ENCODE data around the gene PITHD1. TPM values are rescaled to one million over a fixed set of nuclear protein-coding genes. Genes with fewer than 3 reads are reported as not detected.

Gene PITHD1
- total RNA-seq, 2 experiments from 2014 or later: 110 to 111 TPM

DNA sequence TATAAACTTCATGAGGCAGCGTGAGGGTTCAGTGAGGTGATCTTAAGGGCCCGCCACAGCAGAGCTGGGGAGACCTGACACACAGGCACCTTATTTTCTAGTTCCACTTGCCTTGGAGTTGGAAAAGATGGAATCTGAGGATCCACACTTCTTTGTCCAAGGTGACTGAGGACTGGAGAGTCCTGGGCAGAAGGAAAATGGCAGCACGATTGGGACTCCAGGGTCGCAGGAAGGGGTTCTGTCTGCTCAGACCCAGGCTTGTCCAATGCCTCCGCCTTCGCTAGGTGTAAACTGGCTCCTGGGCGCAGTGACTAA lies 21.0 kb downstream of the PITHD1 start:
- peaks cover 14% of the 10 kb centered on the region for H3K4me1 Mint-ChIP-seq (ENCODE audit: low read depth)
- peak overlapping the region; percentile 97 for H3K4me3 Mint-ChIP-seq
- CTCF ChIA-PET: interaction anchor here (3.2 to 4.3 kb wide), 2 partner anchors 11 to 27 kb away, joined by 12 to 13 read pairs; no protein-coding TSS in a partner anchor
- no peak for DNase-seq
- H3K27ac Mint-ChIP-seq: peak overlapping the region; percentile 72
- Histone ChIP-seq H3K27me3 (ENCODE audit: control insufficient read depth in 1 of 2, insufficient read depth in 2 of 2, low read length in 2 of 2) (no peaks in the 10 kb centered on the region), H3K27ac (ENCODE audit: low read depth in 1 of 2, low read length in 2 of 2) (peak overlapping the region in 1 of 2 donors; percentile 34), H3K4me1 (ENCODE audit: insufficient read depth, low read length) (peaks cover 27% of the 10 kb centered on the region), H3K4me3 (ENCODE audit: low read length) (peak overlapping the region; percentile 81), H3K9me3 (ENCODE audit: control insufficient read depth in 1 of 2, insufficient read depth in 1 of 2, low read length in 2 of 2) (no peaks in the 10 kb centered on the region), H3K36me3 (ENCODE audit: insufficient read depth, low read length) (peaks cover 25% of the 10 kb centered on the region)
- H3K36me3 Mint-ChIP-seq (ENCODE audit: low read depth): peaks cover 20% of the 10 kb centered on the region
- POLR2A ChIA-PET: interaction anchor here (0.9 to 4.9 kb wide), 6 partner anchors 8 to 181 kb away, joined by 3 to 40 read pairs (median 11); partner anchors contain the start of genes ELOA, HMGCL, LYPLA2 and PITHD1
- intact Hi-C loops (cut with DNase I, micrococcal nuclease): loop anchor here in 1 of 2 experiments (10.0 kb wide), 1 partner anchor 1446 kb away; the partner anchor contains the start of gene RSRP1
- TF ChIP-seq, protein P1, sequence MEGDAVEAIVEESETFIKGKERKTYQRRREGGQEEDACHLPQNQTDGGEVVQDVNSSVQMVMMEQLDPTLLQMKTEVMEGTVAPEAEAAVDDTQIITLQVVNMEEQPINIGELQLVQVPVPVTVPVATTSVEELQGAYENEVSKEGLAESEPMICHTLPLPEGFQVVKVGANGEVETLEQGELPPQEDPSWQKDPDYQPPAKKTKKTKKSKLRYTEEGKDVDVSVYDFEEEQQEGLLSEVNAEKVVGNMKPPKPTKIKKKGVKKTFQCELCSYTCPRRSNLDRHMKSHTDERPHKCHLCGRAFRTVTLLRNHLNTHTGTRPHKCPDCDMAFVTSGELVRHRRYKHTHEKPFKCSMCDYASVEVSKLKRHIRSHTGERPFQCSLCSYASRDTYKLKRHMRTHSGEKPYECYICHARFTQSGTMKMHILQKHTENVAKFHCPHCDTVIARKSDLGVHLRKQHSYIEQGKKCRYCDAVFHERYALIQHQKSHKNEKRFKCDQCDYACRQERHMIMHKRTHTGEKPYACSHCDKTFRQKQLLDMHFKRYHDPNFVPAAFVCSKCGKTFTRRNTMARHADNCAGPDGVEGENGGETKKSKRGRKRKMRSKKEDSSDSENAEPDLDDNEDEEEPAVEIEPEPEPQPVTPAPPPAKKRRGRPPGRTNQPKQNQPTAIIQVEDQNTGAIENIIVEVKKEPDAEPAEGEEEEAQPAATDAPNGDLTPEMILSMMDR (IDR thresholded peaks at IDR 0.05): no peak
- no peaks in the 10 kb centered on the region for H3K27me3 Mint-ChIP-seq
- ATAC-seq (ENCODE audit: poor library complexity): no peak
- no peaks in the 10 kb centered on the region for H3K9me3 Mint-ChIP-seq

DNA sequence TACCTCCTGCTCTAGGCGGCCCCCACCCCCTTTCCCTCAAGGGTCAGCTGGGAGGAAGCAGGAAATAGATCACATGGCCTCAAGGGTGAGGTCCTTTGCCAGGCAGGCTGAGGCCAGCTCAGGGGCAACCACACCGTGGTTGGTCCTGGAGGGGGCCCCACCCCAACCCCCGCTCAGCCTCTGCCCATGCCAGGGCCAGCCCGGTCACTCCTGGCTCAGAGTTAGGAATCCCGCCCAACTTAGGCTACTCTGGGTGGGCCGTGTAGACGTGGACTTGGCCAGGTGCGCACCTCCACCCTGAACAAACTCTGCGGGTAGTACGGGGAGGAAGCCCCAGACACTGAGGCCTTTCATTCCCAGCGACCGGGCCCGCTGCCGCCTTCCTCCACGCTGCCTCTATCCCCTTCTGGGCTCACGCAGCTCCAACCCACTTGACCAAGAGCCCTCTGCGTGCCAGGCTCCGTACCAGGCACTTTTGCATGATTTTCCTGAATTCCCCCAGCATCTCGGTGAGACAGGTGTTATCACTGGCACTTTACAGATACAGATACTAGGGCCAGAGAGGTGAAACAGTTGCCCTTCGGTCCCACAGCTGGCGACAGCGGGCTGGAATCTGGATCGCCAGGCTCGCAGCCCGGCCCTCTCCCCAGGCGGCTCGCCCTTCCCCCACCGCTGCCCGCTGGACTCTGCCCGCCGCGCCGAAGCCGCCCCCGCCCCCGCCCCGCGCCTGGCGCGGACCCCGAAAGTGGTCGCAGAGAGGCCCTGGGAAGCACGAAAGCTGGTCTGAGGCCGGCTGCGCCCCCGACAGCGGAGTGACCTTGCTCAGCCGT lies 21.6 kb downstream of the PITHD1 start:
- intact Hi-C loops (cut with DNase I, micrococcal nuclease): loop anchor here (1.0 to 10.0 kb wide), 7 partner anchors 8 to 1445 kb away; partner anchors contain the start of genes ELOA (in 1 of the 2), LYPLA2 (in 1 of the 2), PITHD1 (in 1 of the 2) and PNRC2 (in 1 of the 2)
- ATAC-seq (ENCODE audit: poor library complexity): no peak
- peaks cover 14% of the 10 kb centered on the region for H3K4me1 Mint-ChIP-seq (ENCODE audit: low read depth)

More for the DNA sequence above, 21.6 kb downstream of the PITHD1 start:
- no peaks in the 10 kb centered on the region for H3K27me3 Mint-ChIP-seq
- H3K4me3 ChIP-seq (ENCODE audit: low read length): peak overlapping the region; percentile 81
- peaks cover 21% of the 10 kb centered on the region for H3K36me3 ChIP-seq (ENCODE audit: insufficient read depth, low read length)
- H3K27ac Mint-ChIP-seq: peak overlapping the region; percentile 72
- H3K27me3 ChIP-seq (ENCODE audit: control insufficient read depth in 1 of 2, insufficient read depth in 2 of 2, low read length in 2 of 2): no peaks in the 10 kb centered on the region
- H3K27ac ChIP-seq (ENCODE audit: low read depth in 1 of 2, low read length in 2 of 2): peak overlapping the region; percentile 34 to 82
- CTCF ChIA-PET: interaction anchor here (3.2 to 4.3 kb wide), 2 partner anchors 10 to 28 kb away, joined by 12 to 13 read pairs; no protein-coding TSS in a partner anchor
- H3K4me1 ChIP-seq (ENCODE audit: insufficient read depth, low read length): peaks cover 27% of the 10 kb centered on the region
- H3K9me3 ChIP-seq (ENCODE audit: control insufficient read depth in 1 of 2, insufficient read depth in 1 of 2, low read length in 2 of 2): no peaks in the 10 kb centered on the region
- H3K9me3 Mint-ChIP-seq: no peaks in the 10 kb centered on the region
- TF ChIP-seq, protein P1 (IDR thresholded peaks at IDR 0.05): no peak
- peaks cover 21% of the 10 kb centered on the region for H3K36me3 Mint-ChIP-seq (ENCODE audit: low read depth)
- peak overlapping the region; percentile 97 for H3K4me3 Mint-ChIP-seq
- DNase-seq: peak in 5 of 14 experiments; percentile 28 to 63 (median 51)
- POLR2A ChIA-PET: interaction anchor here (0.9 to 4.9 kb wide), 8 partner anchors 9 to 181 kb away, joined by 3 to 40 read pairs (median 9); partner anchors contain the start of genes ELOA, HMGCL, LYPLA2 and PITHD1

All from CD4-positive, alpha-beta T cell (primary cell).